Gastroesophageal sphincter (tissue), 4 donors: ENCODE measurements around the gene ARID5B. TPM values are rescaled to one million over a fixed set of nuclear protein-coding genes. Genes with fewer than 3 reads are reported as not detected.

Experiments used
- ATAC-seq: fragments of 150-250 bp; one replicate; pipeline ENCODE4 v1.9.1; 2016; ENCODE audit warnings: mild to moderate bottlenecking, moderate library complexity
- H3K27ac ChIP-seq, 4 donors: fragments of 200-600 bp; sonication (generic) in 3 of 4; 1 replicate in 3 of 4; 2 replicates in 1 of 4; pipeline ENCODE4 v1.5.1; 2016 to 2019
- H3K27me3 ChIP-seq: fragments of 200-600 bp; sonication (generic); one replicate; pipeline ENCODE4 v1.5.1; 2019
- H3K36me3 ChIP-seq, 2 donors: fragments of 200-600 bp; sonication (generic); one replicate each; pipeline ENCODE4 v1.5.1; 2019; ENCODE audit warnings: control low read depth in 1 of 2
- H3K4me1 ChIP-seq, 3 donors: fragments of 200-600 bp; sonication (generic); 1 replicate in 2 of 3; 2 replicates in 1 of 3; pipeline ENCODE4 v1.5.1; 2016 to 2019; ENCODE audit warnings: control low read depth in 2 of 3
- H3K4me3 ChIP-seq, 2 donors: fragments of 200-600 bp; sonication (generic); one replicate each; pipeline ENCODE4 v1.5.1; 2019; ENCODE audit warnings: mild to moderate bottlenecking in 1 of 2, moderate library complexity in 1 of 2
- H3K9me3 ChIP-seq, 3 donors: fragments of 200-600 bp; sonication (generic); one replicate each; pipeline ENCODE4 v1.5.1; 2017 to 2019; ENCODE audit warnings: control low read depth in 2 of 3
- CTCF ChIP-seq, 4 experiments: fragments of 200-600 bp in 2 of 4; fragments of 450-650 bp in 2 of 4; sonication (generic) in 1 of 4; IDR thresholded peaks; one replicate each; pipeline ENCODE4 v1.5.1; 2017 to 2019; ENCODE audit warnings: antibody characterized with exemption in 4 of 4, mild to moderate bottlenecking in 2 of 4, moderate library complexity in 2 of 4
- EP300 ChIP-seq: sonication (generic); formaldehyde crosslinking; IDR thresholded peaks from one replicate; pipeline ENCODE4 v1.6.1; 2017; ENCODE audit warnings: antibody characterized with exemption, mild to moderate bottlenecking
- POLR2A ChIP-seq, 2 donors: fragments of 450-650 bp; IDR thresholded peaks; one replicate each; pipeline ENCODE4 v1.6.1; 2017; ENCODE audit warnings: antibody characterized with exemption in 2 of 2, mild to moderate bottlenecking in 2 of 2, moderate library complexity in 1 of 2
- POLR2AphosphoS5 ChIP-seq: sonication (generic); formaldehyde crosslinking; IDR thresholded peaks from one replicate; pipeline ENCODE4 v1.6.1; 2017; ENCODE audit warnings: antibody characterized with exemption
- WGBS, 2 donors: methylation state at CpG; one replicate each; pipeline ENCODE4 v1.1.5; 2018; ENCODE audit warnings: low coverage in 1 of 2; 5-methylcytosine and 5-hydroxymethylcytosine counted together
- total RNA-seq, 4 donors: library from RNA; depleted of rRNA; stranded (reverse); fragments of >200 nt; gene quantifications; one replicate each; pipeline ENCODE4 v1.1.0, GENCODE V29; 2016

Gene ARID5B
- total RNA-seq, 4 donors from 2014 or later: 34.7 to 81.4 (median 62.5) TPM

GRCh38 chr10:62108759-62109586, 207.5 kb downstream of the ARID5B start:
- no peak for ATAC-seq
- H3K27ac ChIP-seq: no peak overlapping the region
- TF ChIP-seq POLR2A (IDR thresholded peaks at IDR 0.05) (no peak), POLR2AphosphoS5 (no peak), CTCF (IDR thresholded peaks at IDR 0.05) (no peak), EP300 (no peak)
- no peaks in the 10 kb centered on the region for H3K4me1 ChIP-seq
- no peaks in the 10 kb centered on the region for H3K36me3 ChIP-seq
- no peaks in the 10 kb centered on the region for H3K27me3 ChIP-seq
- H3K9me3 ChIP-seq: no peaks in the 10 kb centered on the region
- H3K4me3 ChIP-seq: no peak overlapping the region

- H3K4me3 ChIP-seq: no peak overlapping the region
- no peaks in the 10 kb centered on the region for H3K4me1 ChIP-seq
- H3K27me3 ChIP-seq: no peaks in the 10 kb centered on the region
- no peaks in the 10 kb centered on the region for H3K36me3 ChIP-seq
- no peak for TF ChIP-seq EP300
- TF ChIP-seq CTCF (IDR thresholded peaks at IDR 0.05): no peak
- no peak for TF ChIP-seq POLR2A (IDR thresholded peaks at IDR 0.05)
- no peak for TF ChIP-seq POLR2AphosphoS5
- no peak overlapping the region for H3K27ac ChIP-seq
- ATAC-seq: no peak
- H3K9me3 ChIP-seq: no peaks in the 10 kb centered on the region
- 83% methylated on average over 1 of the region's 1 CpG; no CpG with 5 or more reads in 1 of the 2 donors for WGBS, 2 donors
Measured at GRCh38 chr10:62109587-62110293, 208.2 kb downstream of the ARID5B start.

- Histone ChIP-seq H3K27me3 (no peaks in the 10 kb centered on the region), H3K36me3 (no peaks in the 10 kb centered on the region), H3K27ac (no peak overlapping the region), H3K9me3 (no peaks in the 10 kb centered on the region), H3K4me1 (no peaks in the 10 kb centered on the region), H3K4me3 (no peak overlapping the region)
- TF ChIP-seq CTCF (IDR thresholded peaks at IDR 0.05) (no peak), POLR2A (IDR thresholded peaks at IDR 0.05) (no peak), POLR2AphosphoS5 (no peak), EP300 (no peak)
- no peak for ATAC-seq
Measured at GRCh38 chr10:62112300-62112699, 210.8 kb downstream of the ARID5B start.

GRCh38 chr10:62112963-62113362, 211.5 kb downstream of the ARID5B start:
- no peak overlapping the region for H3K27ac ChIP-seq
- H3K36me3 ChIP-seq: no peaks in the 10 kb centered on the region
- TF ChIP-seq EP300 (no peak), POLR2AphosphoS5 (no peak), POLR2A (IDR thresholded peaks at IDR 0.05) (no peak), CTCF (IDR thresholded peaks at IDR 0.05) (no peak)
- H3K4me3 ChIP-seq: no peak overlapping the region
- H3K9me3 ChIP-seq: no peaks in the 10 kb centered on the region
- 66 to 78% methylated on average over 4 of the region's 4 CpGs for WGBS, 2 donors
- no peak for ATAC-seq
- no peaks in the 10 kb centered on the region for H3K4me1 ChIP-seq
- no peaks in the 10 kb centered on the region for H3K27me3 ChIP-seq

GRCh38 chr10:62113680-62114079, 212.2 kb downstream of the ARID5B start:
- no peak overlapping the region for H3K27ac ChIP-seq
- no peaks in the 10 kb centered on the region for H3K9me3 ChIP-seq
- H3K4me3 ChIP-seq: no peak overlapping the region
- H3K4me1 ChIP-seq: no peaks in the 10 kb centered on the region
- WGBS, 2 donors: 95 to 97% methylated on average over 3 of the region's 4 CpGs
- no peaks in the 10 kb centered on the region for H3K27me3 ChIP-seq
- H3K36me3 ChIP-seq: no peaks in the 10 kb centered on the region
- TF ChIP-seq POLR2A (IDR thresholded peaks at IDR 0.05): no peak
- no peak for TF ChIP-seq EP300
- TF ChIP-seq POLR2AphosphoS5: no peak
- no peak for TF ChIP-seq CTCF (IDR thresholded peaks at IDR 0.05)
- ATAC-seq: no peak
